Stimulated activated CD4-positive, alpha-beta T cell treated with anti-CD3 and anti-CD28 coated beads, Interleukin-1b, Interleukin-23, amount 100 ng/mL, for 4 hours (primary cell): ENCODE data around the gene PLPPR4.
"Not testable (repeated sequence)": the region's sequence is repeated elsewhere in the genome, so short reads cannot be mapped to it uniquely, and the experiment has no call there.

Experiments
- DNase-seq, 2 donors: peaks; one replicate each; pipeline ENCODE4 v3.0.0-alpha.2; 2020; ENCODE audit warnings: low read depth in 2 of 2

Gene PLPPR4

DNA sequence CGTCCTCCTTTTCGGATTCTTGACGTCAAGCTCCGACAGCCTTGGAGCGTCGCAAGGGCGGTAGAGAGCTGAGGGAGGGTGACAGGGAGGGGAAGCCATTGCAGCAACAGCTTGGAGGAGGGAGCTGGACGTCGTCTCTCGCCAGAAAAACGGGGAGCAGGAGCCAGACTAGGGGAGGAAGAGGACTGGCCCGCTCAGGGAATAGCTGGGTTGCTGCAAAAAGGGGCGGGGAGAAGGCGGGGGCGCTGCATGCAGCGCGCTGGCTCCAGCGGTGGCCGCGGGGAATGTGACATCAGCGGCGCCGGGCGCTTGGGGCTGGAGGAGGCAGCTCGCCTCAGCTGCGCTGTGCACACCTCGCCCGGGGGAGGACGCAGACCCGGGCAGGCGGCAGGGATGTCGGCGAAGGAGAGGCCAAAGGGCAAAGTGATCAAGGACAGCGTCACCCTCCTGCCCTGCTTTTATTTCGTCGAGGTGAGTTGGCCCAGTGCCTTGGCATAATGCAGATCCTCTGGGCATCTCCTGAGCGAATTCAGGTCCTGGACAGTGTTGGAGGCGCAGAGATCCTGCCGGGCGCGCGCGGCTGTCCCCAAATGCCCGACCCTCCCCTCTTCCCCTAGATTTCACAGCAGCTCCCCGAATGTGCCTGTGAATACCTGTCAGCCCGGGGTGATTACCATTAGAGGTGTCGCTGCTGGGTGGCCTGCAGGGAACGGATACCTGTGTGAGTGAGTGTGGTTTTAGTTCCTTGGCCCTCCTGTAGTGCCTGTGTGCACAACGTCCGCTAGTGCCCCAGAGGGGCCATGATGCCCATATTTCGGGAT lies at the start of gene PLPPR4:
Gene PLPPR4, plus strand, starts transcription at position 292 of the 821 bp plus-strand sequence. Its CDS starts 102 bp downstream, at position 394.
- DNase-seq = no peak

- DNase-seq = no peak
Observed at GRCh38 chr1:99216956-99217355, 47.3 kb upstream of the PLPPR4 start.

DNA sequence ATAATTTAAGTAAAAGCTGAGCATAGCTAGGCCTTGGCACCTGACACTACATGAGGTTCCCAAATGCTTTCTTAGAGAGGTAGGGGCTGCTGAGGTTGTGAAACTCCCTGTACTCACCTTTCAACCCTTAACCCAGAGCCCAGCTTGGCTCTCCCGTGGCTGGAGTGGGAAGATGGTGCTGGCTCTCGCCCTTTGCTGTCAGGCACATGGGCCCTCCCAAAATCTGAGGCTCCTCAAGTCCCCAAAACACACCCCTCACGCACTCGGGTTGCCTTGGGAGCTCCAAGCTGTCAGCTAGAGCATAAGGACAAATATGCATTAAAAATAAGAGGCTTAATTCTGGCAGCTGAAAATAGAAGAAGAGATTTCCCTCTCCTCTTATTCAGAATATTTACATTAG lies 46.7 kb upstream of the PLPPR4 start:
- DNase-seq = no peak

GRCh38 chr1:99218572-99218971 lies 45.7 kb upstream of the PLPPR4 start:
- no peak for DNase-seq

- DNase-seq = no peak
Observed at GRCh38 chr1:99218999-99219398, 45.3 kb upstream of the PLPPR4 start.

DNA sequence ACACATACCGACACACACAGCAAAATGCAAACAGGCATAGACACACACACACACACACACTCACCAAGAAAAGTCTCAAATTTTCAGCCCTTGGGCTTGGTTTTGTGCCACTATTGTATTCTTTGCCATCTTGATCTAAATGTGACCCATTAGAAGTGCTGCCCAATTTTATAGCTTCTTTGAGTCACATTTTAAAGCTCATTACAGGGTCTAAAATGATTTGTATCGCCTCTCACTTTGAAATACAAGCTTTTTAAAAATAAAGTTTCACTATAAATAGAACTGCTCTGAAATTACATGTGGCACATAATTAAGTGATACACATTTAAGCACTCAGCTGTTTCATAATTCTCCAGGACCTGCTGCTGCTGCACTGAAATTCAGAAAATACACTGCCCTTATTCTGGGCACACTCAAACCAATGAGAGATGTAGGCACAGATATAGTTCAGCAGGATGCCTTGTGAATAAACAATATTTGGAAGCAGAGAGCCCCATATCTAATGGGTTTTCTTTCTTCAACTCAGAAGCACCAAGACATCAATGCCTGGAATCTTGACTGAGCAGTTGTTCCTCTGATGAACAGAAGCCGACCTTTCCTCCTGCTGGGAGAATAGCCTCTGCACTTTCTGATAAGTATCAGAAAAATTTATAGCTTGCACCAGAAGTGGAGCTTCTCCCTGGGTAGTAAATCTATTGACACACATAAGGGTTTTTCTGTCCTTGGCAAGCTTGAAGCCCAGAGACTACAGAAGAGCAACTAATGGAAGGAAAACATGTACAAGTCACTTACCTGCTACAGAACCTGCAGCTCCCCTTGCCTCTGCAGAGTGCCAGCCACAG lies 37.0 kb upstream of the PLPPR4 start:
- no peak for DNase-seq

GRCh38 chr1:99228153-99228552 lies 36.1 kb upstream of the PLPPR4 start:
- DNase-seq = no peak

DNA sequence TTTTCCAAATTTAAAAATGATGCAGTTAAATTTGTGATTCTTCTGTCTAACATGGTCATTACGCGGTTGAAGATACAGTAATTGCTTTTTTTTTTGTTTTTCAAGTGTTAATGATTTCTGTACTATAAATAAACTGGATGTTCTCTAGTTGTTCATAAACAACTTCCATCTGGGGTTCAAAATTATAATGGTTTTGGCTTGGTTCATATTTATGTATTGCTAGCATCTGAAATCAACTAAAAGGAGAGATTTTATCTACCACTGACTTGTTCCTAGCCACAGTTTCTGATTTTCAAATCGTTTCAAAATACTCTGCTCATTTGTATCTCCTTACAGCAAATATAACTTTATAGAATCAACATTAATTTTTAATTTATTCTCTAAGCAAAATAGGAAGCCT lies 35.2 kb upstream of the PLPPR4 start:
- DNase-seq = no peak

GRCh38 chr1:99230695-99231094 lies 33.6 kb upstream of the PLPPR4 start:
- no peak for DNase-seq

GRCh38 chr1:99232172-99232571 lies 32.1 kb upstream of the PLPPR4 start:
- no peak for DNase-seq

DNA sequence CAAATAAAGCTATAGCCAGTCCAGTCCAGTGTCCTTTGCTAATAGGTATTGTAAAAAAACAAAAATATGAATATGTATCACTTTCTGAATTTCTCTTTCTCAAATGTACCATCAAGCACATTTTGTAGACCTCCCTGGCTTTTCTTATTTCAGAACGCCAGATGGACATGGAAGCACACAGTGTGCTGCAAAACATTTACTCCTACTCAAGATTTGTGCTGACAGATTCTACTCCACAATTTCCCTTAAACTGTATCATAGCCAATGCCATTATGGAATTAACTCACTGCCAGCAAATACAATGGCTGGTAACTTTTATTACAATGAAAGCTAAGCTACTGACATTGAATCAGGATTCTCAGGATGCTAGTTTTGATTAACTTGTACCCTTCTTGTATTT lies 30.8 kb upstream of the PLPPR4 start:
- DNase-seq = no peak

GRCh38 chr1:99236756-99237155 lies 27.5 kb upstream of the PLPPR4 start:
- no peak for DNase-seq

- DNase-seq = no peak
Observed at GRCh38 chr1:99239690-99240089, 24.6 kb upstream of the PLPPR4 start.

DNA sequence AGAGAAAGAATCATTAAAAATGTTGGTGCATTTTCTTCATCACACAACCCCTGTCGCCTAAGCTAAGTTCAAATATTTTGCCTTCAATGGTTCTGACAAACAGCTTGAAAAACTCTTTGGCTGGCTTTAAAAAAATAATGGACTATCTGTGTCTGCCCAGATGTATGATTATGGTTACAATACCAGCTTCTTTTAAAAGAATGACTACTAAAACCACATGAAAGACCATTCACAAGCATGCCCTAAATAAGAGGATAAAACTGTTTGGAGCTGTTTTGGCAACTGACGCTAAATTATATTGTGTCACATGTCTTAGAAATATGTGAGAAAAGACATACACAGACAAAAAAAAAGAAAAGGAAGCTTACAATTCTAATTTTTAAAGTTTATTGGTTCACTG lies 23.7 kb upstream of the PLPPR4 start:
- no peak for DNase-seq

GRCh38 chr1:99246152-99246551 lies 18.1 kb upstream of the PLPPR4 start:
- DNase-seq = no peak

DNA sequence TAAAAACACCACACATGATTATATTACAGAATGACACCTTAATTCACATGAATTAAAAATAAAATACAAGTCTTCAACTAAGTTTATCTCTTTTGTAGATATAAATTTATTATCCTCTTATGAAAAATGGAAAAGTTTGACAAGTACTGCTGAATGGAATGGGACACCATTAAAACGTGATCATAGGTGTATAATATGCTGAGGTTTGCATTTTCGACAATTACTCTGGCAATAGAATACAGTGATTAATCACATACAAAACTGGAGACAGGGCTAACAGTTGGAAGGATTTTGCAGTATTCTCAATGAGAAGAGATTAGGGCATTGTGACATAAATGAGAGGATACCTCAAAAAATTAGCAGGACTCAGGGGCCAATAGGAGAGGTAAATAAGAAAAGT lies 17.1 kb upstream of the PLPPR4 start:
- DNase-seq = no peak

- no peak for DNase-seq
Observed at GRCh38 chr1:99250728-99251127, 13.6 kb upstream of the PLPPR4 start.

- no peak for DNase-seq
Observed at GRCh38 chr1:99251308-99251707, 13.0 kb upstream of the PLPPR4 start.

- no peak for DNase-seq
Observed at GRCh38 chr1:99252630-99253029, 11.7 kb upstream of the PLPPR4 start.

DNA sequence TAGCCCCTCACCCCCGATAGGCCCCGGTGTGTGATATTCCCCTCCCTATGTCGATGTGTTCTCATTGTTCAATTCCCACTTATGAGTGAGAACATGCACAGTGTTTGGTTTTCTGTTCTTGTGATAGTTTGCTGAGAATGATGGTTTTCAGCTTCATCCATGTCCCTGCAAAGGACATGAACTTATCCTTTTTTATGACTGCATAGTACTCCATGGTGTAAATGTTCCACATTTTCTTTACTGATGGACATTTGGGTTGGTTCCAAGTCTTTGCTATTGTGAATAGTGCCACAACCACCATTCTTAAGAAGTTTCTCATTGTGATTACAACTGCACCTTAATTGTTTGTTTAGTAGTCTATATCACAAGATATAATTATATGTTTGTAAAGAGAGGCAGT lies 3.9 kb upstream of the PLPPR4 start:
- not testable (repeated sequence) for DNase-seq

GRCh38 chr1:99265124-99265523 lies 832 bp downstream of the PLPPR4 start:
- no peak for DNase-seq

- DNase-seq = no peak
Observed at GRCh38 chr1:99266726-99267125, 2.4 kb downstream of the PLPPR4 start.

- no peak for DNase-seq
Observed at GRCh38 chr1:99268021-99268420, 3.7 kb downstream of the PLPPR4 start.
